IPS DF 4.7 (cell line): Measurements from ENCODE around the gene CD34.
"Not testable (repeated sequence)": the region's sequence is repeated elsewhere in the genome, so short reads cannot be mapped to it uniquely, and the experiment has no call there.

Experiments
- DNase-seq: peaks from one replicate; pipeline ENCODE4 v3.0.0-alpha.2; 2013; ENCODE audit warnings: low spot score; ENCODE audit errors: extremely low read depth

CD34 gene, protein sequence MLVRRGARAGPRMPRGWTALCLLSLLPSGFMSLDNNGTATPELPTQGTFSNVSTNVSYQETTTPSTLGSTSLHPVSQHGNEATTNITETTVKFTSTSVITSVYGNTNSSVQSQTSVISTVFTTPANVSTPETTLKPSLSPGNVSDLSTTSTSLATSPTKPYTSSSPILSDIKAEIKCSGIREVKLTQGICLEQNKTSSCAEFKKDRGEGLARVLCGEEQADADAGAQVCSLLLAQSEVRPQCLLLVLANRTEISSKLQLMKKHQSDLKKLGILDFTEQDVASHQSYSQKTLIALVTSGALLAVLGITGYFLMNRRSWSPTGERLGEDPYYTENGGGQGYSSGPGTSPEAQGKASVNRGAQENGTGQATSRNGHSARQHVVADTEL

DNA sequence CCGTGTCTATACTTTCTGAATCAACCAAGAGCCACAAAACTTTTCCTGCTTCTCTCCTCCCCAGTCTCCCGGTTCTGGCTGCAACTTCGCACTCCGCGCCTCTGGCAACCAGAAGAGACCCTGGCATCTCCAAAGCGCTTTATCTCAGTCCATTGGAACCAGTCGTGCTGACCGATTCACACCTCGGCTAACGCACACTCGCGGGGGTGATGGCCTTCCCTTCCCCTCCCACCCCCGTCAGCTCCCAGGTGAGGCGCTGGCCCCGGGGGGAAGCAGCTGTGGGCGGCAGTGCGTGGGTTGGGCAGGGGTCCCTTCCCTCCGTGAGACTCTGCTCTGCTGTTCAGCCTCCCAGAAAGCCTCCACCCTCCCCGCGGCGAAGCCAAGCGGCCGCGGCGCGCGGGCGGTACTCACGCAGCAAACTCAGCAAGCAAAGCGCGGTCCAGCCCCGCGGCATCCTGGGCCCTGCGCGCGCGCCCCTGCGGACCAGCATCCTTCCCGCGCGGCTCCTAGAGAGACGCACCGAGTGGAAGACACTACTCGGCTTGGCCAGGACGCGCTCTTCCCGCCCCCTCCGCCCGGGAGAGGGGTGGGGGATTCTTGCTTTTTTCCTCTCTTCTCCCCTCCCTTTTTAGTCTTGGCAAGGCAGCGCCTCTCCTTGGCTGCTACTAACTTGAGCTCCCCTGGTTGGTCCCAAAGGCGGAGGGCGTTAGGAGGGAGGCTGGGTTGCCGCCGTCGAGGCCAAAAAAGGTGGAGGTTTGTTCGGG is at the start of gene CD34:
Gene CD34 (minus strand): TSS at position 535 of the 764 bp plus-strand sequence. CDS start 45 bp downstream, at position 490.
- DNase-seq = no peak

DNA sequence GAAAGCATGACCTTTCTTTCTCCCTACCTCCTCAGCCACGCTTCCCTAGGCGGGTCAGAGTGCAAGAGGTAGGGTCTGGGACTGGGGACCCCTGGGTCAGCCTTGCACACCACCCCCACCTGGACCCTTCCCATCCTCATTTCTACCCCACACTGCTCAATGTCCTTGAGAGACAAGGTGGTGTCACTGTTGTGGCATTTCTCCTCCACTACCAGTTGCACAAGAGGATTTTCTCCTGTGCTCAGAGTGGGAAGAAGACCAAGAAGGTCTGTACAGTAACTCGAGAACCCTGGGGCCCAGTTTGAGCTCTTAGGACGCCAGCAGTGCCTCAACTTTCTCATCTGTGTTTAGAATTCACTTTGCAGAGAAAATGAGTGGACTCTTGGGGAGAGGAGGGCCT is 49.4 kb upstream of the CD34 start:
- no peak for DNase-seq

DNA sequence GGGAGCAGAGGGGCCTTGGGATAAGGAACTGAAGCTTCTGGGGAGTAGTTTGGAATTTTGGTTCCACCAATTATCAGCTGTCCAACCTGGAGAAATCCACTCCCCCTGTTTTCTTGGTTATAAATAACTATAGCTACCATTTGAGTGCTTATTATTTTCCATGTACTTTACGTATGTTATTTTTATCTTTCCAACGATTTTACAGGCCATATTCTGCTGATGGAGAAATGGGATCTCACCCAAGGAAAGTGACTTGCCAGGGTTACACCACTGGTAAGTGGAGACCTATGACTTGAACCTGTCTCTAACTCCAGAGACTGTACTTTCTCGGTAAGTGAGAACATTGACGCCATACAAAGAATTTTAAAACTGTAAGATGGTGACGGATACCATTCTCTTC is 49.0 kb upstream of the CD34 start:
- DNase-seq = no peak

DNA sequence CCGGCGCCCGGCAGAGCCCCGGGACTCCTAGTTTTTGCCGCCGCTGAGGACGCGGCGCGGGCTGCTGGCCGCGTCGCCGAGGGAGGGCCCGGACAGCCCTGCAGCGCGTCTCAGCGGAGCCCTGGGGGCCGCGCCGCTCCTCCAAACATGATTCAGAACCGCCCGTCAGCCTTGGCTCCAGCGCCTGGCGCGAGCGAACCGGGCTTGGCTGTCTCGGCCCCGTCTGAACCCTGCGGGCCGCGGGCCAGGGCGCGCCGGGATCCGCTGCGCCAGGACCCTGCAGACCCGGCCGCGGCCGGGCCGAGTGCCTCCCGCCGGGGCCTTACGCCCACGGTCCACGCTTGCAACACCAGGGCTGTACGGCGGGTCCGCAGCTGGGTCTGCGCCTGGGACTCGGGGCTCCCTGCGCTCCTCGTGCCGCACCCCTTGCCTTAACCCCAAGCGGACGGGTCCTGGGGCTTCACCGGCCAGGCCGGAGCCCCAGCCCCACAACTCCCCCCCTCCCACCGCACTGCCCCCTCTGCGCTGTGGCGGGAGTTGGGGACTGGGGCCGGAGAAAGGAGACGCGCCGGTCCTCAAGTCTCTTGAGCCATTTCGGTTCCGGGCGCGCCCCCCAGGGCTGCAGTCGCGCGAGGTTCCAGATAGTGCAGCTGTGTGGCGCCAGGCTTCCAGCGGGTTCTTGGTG is 48.4 kb upstream of the CD34 start:
- DNase-seq = no peak

DNA sequence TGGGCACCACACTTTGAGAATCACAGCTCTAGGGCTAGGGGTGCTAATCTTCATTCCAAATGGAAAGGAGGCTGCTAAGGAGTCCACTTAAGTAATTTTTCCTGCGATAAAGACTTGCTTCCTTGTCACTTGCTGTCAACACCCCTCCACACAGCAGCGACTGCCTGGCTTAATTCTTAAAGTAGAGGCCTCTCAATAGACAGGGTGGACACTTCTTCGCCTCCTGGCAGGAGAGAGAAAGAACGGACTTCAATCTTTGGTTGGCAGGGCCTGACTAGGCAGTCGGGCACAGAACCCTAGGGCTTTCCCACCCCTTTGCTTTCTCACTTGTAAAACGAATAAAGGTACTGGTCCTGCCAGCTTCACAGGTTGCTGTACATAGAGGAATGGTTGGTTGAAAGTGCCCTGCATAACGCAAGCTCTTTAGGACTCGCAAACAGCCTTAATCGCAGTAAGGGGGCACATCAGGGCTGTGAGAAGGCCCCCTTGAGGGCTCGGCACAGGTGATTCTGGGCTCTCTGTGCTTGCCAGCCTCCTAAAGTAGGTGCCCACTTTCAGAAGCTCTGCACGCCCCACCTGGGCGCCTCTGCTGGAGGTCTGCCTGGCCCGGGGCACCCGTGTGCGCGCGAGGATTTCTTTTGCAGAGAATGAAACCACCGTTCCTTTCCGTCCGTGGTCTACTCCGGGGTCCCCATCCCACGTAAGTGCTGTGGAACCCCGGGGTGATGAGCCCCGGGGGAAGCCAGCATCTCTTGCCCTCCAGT is 47.6 kb upstream of the CD34 start:
- DNase-seq = no peak

DNA sequence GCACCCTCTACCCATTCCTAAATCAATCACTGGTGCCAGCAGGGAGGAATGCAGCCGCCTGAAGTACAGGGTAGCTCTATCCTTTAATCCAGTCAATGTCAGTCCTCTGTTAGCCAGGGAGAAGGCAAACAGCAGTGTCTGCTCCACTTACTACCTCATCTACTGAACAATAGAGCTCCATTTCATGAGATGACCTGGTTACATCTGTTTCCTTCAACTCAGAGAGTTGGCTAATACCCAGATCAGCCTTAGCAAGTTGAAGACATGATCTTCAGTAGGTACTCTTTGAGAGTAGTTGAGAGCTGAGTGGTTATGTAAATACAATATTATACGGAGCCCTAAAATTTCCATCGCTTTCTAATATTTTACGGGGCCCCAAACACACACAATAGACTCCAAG is 46.1 kb upstream of the CD34 start:
- no peak for DNase-seq

DNA sequence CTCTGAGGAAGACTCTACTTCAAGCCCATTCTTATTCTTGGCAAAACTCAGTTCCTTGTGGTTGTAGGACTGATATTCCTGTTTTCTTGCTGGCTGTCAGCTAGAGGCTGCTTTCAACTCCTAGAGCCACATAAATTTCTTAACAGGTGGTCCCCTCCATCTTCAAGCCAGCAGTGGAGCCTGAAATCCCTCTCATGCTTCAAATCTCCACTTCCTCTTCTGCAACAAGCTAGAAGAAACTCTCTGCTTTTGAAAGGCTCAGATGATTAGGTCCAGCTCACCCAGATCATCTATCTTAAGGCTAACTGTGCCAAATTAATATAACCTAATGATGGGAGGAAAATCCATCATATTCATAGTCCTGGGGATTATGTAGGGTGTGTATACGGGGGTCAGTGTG is 43.2 kb upstream of the CD34 start:
- DNase-seq = no peak

DNA sequence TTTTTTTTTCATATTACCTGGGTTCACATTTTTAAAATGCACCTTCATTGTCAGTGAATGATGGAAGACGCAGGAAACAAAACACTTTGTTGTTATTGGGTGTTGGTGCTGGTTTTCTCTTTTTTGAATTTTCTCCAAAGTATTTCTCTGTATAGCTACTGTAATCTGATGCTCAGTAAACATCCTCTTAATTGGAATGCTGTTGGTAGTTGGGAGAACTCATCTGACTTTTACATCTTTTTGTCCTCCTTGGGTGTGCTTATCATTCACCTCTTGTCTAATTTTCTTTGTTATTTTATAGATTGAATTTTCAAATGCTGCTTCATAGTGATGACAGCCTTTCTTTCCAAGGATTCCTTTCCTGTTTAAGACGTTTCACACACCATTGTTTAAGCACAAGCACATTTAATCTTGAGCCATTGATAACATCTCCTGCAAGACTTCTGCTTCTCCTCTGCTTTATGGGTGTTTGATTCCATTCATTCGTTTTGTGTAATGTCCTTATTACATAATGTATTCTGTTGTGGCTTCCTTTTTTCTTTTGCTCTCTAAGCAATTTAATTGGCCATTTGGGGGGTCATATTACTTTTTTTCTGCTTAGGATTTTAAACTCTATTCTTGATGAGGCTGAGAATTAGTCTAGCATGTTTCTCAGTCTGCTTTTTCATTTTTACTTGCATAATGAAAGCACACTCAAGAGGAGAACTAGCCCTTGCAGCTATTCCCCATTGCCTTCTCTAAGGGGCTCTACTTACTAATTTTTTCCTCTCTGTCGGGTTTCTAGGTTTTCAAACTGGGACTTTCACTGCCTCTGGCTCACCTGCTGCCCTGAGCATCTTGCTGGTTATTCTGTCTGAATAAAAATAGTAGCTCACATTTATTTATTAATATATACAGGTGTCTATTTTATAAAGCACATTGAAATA is 42.0 kb upstream of the CD34 start:
- no peak for DNase-seq

DNA sequence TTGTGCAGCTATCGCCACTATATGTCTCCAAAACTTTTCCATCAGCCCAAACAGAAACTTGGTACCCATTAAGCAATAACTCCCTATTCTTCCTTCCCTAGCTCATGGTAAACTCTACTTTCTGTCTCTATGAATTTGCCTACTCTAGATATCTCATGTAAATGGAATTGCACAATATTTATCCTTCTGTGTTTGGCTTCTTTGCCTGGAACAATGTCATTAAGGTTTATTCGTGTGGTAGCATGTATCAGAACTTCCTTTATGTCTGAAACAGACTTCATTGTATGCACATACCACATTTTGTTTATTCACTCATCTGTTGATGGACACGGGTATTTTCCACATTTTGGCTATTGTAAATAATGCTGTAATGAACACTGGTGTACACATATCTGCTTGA is 40.7 kb upstream of the CD34 start:
- no peak for DNase-seq

DNA sequence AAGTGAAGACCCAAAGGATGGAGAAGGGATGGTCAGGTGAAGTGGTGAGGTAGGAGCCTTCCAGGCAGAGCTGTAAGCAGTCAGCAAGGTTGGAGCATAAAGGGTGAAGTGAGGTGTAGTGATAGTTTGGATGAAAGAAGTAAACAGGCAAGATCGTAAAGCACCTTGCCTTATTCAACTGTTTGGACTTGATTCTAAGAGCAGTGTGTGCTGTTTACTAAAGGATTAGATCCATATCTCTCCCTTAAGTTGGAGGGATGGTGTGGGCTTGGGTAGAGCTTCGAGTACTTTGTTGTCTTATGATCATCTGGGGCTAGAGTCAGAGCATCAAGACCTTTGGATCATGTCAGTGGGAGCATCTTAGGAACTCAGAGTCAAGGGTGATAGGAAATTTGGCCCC is 39.8 kb upstream of the CD34 start:
- no peak for DNase-seq

DNA sequence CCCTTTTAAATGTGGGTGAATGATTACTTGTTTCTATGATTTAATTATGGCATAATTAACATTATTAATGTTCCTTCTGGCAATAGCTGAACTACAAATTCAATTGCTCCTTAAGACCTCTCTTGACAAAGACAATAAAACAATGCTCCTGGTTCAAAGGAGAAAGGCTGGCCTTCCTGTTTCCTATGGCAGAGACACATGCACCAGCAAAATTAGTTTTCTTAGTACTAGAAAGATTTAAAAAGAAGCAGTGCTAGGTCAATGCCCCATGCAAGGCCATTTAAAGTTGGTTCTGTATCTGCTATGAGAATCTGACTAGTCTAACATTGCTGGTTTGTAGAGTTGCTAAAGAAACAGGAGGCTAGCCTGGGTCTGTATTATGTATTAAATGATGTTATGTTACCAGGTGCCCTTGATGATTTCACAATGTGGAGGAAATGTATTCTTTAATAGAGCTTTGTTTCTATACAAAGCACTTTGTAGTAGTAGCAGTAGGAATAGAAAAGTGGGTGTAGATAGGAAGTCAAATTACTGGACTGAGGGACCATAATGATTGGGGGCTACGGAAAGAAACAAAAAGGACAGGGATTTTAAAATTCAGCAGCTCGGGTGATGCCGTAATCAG is 38.8 kb upstream of the CD34 start:
- no peak for DNase-seq

DNA sequence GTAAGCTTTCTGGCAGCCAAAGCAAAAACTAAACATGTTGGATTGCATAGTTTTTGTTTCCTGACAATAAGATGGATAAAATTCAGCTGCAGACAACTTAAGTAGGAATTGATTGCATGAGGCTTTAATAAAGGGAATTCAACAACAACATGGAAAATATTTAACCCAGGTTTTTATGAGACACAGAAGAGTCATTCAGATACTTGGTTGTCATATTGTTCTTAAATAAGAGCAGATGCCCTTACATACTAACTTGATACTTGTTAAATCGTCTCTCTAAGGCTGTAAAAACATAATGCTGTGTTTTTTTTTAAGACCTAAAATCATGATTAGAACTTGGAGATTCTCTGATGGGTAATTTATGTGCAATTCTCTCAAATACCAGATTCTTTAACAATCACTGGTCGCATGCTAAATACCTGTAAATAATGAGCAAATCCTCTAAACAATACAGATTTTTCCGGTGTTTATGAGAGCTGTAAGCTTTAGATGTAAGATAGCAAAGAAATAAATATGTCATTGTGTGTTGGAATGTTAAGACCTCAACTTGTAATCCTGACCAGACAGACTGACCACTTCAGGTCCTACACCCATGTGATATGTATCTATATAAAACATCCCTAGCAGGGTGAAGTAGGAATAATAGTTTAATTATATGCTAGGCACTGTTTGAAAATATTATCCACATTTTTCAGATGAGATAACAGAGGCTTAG is 37.8 kb upstream of the CD34 start:
- DNase-seq = no peak

DNA sequence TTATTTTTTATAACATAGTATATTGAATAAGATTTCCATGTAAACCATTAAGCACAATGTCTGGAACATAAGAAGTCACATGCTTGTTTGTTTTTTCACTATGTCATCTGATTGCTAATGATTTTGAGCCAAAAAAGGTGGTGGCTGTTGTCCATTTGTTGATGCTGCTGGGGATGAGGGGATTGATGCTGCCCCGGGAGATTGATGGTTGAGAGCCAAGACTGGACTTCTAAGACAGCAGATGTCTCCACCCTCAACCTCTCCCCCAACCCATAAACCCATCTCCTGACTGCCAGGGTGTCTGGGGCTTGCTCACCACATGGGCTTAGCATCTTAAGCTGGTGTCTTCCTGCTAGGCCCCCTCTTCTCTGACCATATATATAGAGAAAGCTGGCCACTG is 35.8 kb upstream of the CD34 start:
- DNase-seq = no peak

DNA sequence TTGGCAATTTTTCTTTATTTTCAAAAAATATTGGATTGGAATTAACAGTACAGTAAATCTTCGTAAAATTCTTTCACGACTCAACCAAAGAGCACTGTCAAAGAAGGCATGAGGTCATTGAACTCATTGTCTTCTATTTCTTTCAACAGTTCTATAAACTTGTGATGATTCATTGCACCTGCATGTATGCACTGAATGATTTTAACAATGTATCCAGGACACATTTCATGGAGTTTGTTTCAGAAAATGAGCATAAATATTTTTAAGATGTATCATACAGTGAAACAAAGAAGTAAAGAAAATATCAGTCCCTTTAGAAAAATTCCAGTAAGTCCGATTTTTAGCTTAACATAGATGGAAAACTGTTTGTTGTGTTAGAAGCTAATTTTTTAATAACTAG is 33.6 kb upstream of the CD34 start:
- DNase-seq = no peak

DNA sequence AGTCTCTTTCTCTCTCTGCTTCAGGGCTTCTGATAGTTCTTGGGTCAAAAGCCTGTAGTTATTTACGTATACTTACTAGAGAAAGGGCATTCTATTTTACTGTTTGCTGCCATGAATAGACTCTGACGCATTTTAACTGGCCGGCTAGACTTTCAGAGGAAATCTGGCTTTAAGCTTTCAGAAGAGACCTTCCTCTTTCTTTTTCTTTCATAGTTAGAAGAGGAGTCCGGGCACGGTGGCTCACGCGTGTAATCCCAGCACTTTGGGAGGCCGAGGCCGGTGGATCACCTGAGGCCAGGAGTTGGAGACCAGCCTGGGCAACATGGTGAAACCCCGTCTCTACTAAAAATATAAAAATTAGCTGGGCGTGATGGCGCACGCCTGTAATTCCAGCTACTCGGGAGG is 31.4 kb upstream of the CD34 start:
- not testable (repeated sequence) for DNase-seq

DNA sequence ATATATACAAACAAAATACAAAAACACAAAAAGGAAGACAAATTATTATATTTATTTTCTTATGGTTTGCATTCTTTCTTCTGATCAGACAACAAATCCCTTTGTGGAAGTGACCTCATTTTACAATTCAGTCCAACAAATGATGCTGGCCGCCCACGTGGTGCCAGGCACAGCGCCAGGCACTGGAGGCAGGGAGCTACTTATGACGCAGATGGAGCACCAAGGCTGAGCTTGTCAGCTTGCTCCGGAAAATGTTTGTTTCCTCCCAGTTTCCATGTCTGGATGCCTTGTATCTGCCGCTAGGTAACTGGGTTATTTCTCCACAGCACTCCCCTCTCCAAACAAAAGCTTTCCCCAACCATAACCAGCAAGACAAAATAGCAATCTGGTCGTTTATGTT is 30.7 kb upstream of the CD34 start:
- no peak for DNase-seq

DNA sequence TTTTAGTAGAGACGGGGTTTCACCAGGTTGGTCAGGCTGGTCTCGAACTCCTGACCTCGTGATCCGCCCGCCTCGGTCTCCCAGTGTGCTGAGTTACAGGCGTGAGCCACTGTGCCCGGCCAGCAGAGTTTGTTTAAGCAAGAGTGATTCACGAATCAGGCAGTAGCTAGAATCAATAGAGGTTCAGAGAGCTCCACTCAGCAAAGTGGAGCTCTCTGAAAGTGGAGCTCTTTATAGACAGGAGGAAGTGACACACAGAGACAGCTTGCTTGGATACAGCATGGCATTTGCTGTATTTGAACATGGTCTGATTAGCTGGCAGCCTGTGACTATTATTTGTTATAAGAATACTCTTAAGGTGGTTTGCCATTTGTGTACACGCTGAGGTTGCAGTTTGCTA is 27.1 kb upstream of the CD34 start:
- no peak for DNase-seq

DNA sequence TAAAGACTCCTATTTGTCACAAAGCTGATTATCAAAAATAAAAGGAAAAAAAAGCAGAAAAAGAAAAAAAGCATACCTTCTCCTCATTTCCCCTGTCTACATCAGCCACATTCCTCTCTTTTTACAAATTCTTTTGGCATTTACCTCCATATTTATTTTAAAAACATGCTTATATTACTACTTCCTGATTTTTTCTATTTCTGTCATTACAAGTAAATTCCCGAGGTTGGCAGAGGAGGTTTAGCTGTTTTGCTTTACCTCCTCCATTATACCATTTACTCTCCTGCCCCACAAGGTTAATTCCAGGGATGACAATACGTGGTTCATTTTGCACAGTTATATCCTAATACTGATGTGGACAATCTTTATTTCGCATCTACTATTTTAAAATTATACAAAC is 26.3 kb upstream of the CD34 start:
- no peak for DNase-seq

DNA sequence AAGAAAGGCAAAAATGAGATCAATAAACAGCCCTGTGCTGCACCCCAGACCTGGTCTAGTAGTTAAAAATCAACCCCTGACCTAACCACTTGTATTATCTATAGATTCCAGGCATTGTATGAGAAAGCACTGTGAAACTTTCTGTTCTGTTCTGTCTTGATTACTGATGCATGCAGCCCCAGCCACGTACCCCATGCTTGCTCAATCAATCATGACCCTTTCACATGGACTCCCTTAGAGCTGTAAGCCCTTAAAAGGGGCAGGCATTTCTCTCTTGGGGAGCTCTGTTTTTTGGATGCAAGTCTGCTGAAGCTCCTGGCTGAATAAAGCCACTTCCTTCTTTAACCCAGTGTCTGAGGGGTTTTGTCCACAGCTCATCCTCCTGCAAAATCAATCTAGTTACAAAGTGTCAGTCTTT is 24.2 kb upstream of the CD34 start:
- DNase-seq = no peak
